ENCODE data around the gene GNAI3. TPM values are rescaled to one million over a fixed set of nuclear protein-coding genes. Genes with fewer than 3 reads are reported as not detected.

GNAI3 gene
- polyA plus RNA-seq, 1 experiment: 14.8 TPM

GRCh38 chr1:109655615-109656519 lies 107.5 kb downstream of the GNAI3 start, which contains the start of gene GSTM4:
GSTM4 (plus strand) TSS chr1:109656099; CDS start chr1:109656390, 291 bp downstream.
- no peaks in the 10 kb centered on the region for H3K9me3 ChIP-seq (ENCODE audit: control insufficient read depth, insufficient read depth, low read length)
- H3K4me3 ChIP-seq (ENCODE audit: low read depth, low read length): peak within 1 kb of the TSS; percentile 84
- no peak for TF ChIP-seq CTCF (IDR thresholded peaks at IDR 0.05; ENCODE audit: low read depth, low read length)
- ChIA-PET CTCF (interaction anchor here (0.7 to 2.9 kb wide), 4 partner anchors 13 to 329 kb away, joined by 3 to 22 read pairs (median 4); partner anchors contain the start of gene AHCYL1), POLR2A (interaction anchor here (0.7 to 1.5 kb wide), 2 partner anchors 15 to 109 kb away, joined by 3 to 4 read pairs; no protein-coding TSS in a partner anchor)
- no peak for DNase-seq (ENCODE audit: low read depth, low spot score)
- H3K27ac ChIP-seq (ENCODE audit: low read depth, low read length): no peak within 1 kb of the TSS
- H3K27me3 ChIP-seq (ENCODE audit: control insufficient read depth, insufficient read depth, low read length): no peaks in the 10 kb centered on the region

GRCh38 chr1:109657395-109657794 lies 109.0 kb downstream of the GNAI3 start:
- Histone ChIP-seq H3K9me3 (ENCODE audit: control insufficient read depth, insufficient read depth, low read length) (no peaks in the 10 kb centered on the region), H3K4me3 (ENCODE audit: low read depth, low read length) (no peak overlapping the region), H3K27me3 (ENCODE audit: control insufficient read depth, insufficient read depth, low read length) (no peaks in the 10 kb centered on the region), H3K27ac (ENCODE audit: low read depth, low read length) (no peak overlapping the region)
- POLR2A ChIA-PET: no interaction called here
- CTCF ChIA-PET: interaction anchor here (2.9 kb wide), 1 partner anchor 17 kb away, joined by 22 read pairs; no protein-coding TSS in a partner anchor
- no peak for TF ChIP-seq CTCF (IDR thresholded peaks at IDR 0.05; ENCODE audit: low read depth, low read length)
- DNase-seq (ENCODE audit: low read depth, low spot score): no peak

GRCh38 chr1:109657970-109658369 lies 109.6 kb downstream of the GNAI3 start:
- Histone ChIP-seq H3K4me3 (ENCODE audit: low read depth, low read length) (no peak overlapping the region), H3K9me3 (ENCODE audit: control insufficient read depth, insufficient read depth, low read length) (no peaks in the 10 kb centered on the region), H3K27me3 (ENCODE audit: control insufficient read depth, insufficient read depth, low read length) (no peaks in the 10 kb centered on the region), H3K27ac (ENCODE audit: low read depth, low read length) (no peak overlapping the region)
- TF ChIP-seq CTCF (IDR thresholded peaks at IDR 0.05; ENCODE audit: low read depth, low read length): no peak
- DNase-seq (ENCODE audit: low read depth, low spot score): no peak
- ChIA-PET CTCF (interaction anchor here (0.6 to 1.1 kb wide), 3 partner anchors 8 to 326 kb away, joined by 3 to 8 read pairs (median 5); no protein-coding TSS in a partner anchor), POLR2A (no interaction called here)

GRCh38 chr1:109658533-109659042 lies 110.2 kb downstream of the GNAI3 start:
- no peak for DNase-seq (ENCODE audit: low read depth, low spot score)
- Histone ChIP-seq H3K4me3 (ENCODE audit: low read depth, low read length) (no peak overlapping the region), H3K27ac (ENCODE audit: low read depth, low read length) (no peak overlapping the region), H3K9me3 (ENCODE audit: control insufficient read depth, insufficient read depth, low read length) (no peaks in the 10 kb centered on the region), H3K27me3 (ENCODE audit: control insufficient read depth, insufficient read depth, low read length) (no peaks in the 10 kb centered on the region)
- no peak for TF ChIP-seq CTCF (IDR thresholded peaks at IDR 0.05; ENCODE audit: low read depth, low read length)
- ChIA-PET POLR2A (no interaction called here), CTCF (interaction anchor here (0.6 to 1.1 kb wide), 3 partner anchors 9 to 325 kb away, joined by 3 to 8 read pairs (median 5); no protein-coding TSS in a partner anchor)

GRCh38 chr1:109659145-109659544 lies 110.7 kb downstream of the GNAI3 start:
- Histone ChIP-seq H3K27me3 (ENCODE audit: control insufficient read depth, insufficient read depth, low read length) (no peaks in the 10 kb centered on the region), H3K9me3 (ENCODE audit: control insufficient read depth, insufficient read depth, low read length) (no peaks in the 10 kb centered on the region), H3K27ac (ENCODE audit: low read depth, low read length) (no peak overlapping the region), H3K4me3 (ENCODE audit: low read depth, low read length) (no peak overlapping the region)
- TF ChIP-seq CTCF (IDR thresholded peaks at IDR 0.05; ENCODE audit: low read depth, low read length): no peak
- no peak for DNase-seq (ENCODE audit: low read depth, low spot score)
- ChIA-PET POLR2A (no interaction called here), CTCF (no interaction called here)
